Measurements from ENCODE around the gene NFE2L3.
"Not testable (repeated sequence)": the region's sequence is repeated elsewhere in the genome, so short reads cannot be mapped to it uniquely, and the experiment has no call there.

The NFE2L3 gene

DNA sequence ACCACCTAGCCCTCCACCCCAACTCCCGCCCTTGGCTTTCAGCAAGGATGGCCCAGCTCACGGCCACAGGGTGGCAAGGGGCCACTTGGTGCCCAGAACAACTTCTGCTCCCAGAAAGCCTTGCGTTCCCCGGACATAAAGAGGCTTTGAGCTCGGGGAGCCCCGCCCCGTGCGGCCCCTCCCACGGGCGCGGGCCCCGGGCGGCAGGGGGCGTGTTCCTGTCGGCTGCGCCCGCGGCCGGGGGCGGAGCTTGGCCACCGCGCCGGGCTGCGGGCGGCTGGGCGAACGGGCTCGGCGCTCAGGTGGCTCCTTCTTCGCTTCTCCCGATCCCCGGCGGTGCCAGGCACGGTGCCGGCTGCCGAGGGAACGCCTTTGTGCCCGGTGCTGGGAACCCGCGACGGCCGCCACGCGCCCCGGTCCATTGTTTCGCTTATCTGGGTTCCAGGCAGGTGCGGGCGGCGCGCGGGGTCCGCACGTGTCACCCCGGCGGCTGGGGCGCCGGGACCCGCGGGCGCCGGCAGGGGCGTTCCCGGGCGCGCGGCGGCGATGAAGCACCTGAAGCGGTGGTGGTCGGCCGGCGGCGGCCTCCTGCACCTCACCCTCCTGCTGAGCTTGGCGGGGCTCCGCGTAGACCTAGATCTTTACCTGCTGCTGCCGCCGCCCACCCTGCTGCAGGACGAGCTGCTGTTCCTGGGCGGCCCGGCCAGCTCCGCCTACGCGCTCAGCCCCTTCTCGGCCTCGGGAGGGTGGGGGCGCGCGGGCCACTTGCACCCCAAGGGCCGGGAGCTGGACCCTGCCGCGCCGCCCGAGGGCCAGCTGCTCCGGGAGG, at the start of gene NFE2L3:
TSS of gene NFE2L3 (plus strand) at position 246 of the 829 bp plus-strand sequence. CDS start at position 547, 301 bp downstream.
- DNase-seq (ENCODE audit: low spot score) (no peak), FAIRE-seq (no peak)

DNA sequence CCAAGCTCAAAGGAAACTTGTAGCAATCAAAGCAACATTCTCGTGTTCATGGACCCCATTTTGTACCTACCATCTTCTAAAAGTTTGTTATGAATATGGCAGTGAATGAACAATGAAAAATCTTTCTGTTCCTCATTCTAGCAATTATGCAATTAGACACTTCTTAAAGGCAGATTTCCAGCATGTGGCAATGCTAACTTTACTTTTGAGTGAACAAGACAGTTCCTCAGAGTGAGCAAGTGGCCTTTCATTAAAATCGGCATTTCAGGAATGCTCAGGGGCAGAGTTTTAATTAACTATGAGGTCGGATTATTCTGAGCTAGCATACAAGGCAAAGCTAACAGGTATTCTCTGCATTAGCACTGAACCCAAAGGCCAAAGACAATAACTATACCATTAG, 48.4 kb upstream of the NFE2L3 start:
- FAIRE-seq (peak; percentile 17), DNase-seq (ENCODE audit: low spot score) (no peak)

GRCh38 chr7:26105236-26105635, 46.8 kb upstream of the NFE2L3 start:
- FAIRE-seq (peak; percentile 44), DNase-seq (ENCODE audit: low spot score) (no peak)

- no peak for DNase-seq (ENCODE audit: low spot score)
- no peak for FAIRE-seq
These were observed 46.1 kb upstream of the NFE2L3 start for GRCh38 chr7:26105931-26106330.

GRCh38 chr7:26112203-26112740, 39.7 kb upstream of the NFE2L3 start:
- no peak for FAIRE-seq
- DNase-seq (ENCODE audit: low spot score), result no peak

- FAIRE-seq (no peak), DNase-seq (ENCODE audit: low spot score) (no peak)
These were observed 36.3 kb upstream of the NFE2L3 start for GRCh38 chr7:26115650-26116049.

DNA sequence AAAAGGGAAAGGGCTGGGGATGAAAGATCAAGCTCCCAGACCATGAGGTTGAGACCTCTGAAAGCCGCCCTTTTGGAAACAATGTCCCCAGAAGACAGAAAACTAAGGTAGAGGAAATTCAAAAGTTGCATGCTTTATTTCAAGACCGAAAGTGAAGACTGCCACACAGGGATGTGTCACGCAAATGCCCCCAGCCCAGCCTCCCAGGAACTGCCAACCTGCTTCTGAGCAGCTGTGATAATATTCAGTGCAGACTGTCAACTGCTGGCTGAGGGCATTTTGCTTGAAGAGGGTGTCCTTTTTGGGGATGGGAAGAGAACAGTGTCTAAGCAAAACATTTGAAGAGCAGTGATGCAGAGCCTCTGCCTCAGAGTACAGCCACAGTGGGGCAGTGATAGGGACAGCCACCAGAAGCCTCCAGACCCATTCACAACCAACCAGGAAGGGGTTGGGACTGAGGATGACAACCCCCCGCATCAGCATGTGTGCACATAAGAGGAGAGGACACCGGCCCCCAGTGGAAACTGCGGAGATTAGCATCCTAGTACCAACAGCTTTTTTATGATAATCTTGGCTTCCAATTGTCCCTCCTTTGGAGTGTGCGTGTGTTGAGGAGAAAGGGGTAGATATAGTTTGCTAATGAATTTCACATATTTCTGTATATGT, 34.7 kb upstream of the NFE2L3 start:
- DNase-seq (ENCODE audit: low spot score) (no peak), FAIRE-seq (peak; percentile 46)

DNA sequence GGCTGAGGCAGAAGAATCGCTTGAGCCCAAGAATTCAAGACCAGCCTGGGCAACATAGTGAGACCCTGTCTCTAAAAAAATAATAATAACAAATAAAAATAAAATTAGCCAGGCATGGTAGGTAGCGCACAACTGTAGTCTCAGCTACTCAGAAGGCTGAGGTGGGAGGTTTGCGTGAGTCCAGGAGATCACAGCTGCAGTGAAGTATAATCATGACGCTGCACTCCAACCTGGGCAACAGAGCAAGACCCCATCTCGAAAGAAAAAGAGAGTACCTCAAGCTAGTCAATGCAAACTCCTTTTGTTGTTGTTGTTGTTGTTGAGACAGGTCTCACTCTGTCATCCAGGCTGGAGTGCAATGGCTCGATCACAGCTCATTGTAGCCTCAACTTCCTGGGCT, 34.0 kb upstream of the NFE2L3 start:
- no peak for FAIRE-seq

DNA sequence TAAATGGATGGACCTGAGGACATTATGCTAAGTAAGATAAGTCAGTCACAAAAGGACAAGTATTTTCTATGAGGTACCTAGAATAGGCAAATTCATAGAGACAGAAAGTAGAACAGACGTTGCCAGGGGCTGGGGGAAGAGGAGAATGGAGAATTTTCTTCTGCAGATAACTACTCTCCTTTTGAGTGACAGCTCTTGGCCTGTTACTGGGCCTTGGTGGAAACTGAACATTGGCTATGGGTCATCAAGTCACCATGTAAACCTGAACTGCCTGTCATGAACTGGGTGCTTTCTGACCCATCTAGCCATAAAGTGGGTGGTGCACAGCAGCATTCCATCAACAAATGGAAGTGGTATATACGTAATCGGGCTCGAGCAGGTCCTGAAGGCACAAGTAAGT, 29.3 kb upstream of the NFE2L3 start:
- FAIRE-seq (no peak), DNase-seq (ENCODE audit: low spot score) (no peak)

More for the DNA sequence above, 34.0 kb upstream of the NFE2L3 start:
- no peak for DNase-seq (ENCODE audit: low spot score)

DNA sequence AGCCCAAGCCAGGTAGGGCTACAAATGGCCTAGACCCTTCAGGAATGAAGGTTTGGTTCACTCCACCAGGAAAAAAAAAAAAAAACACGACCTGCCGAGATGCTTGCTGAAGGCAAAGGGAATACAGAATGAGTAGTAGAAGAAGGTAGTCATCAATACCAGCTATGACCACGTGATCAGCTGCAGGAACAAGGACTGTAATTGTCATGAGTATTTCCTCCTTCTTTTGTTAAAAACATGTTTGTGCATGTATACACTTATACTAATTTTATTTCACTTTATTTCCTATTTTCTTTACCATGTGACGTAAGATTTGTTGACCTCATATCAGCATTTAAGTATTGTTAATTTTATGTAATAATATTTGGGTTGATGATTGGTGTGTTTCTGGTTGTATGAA, 27.2 kb upstream of the NFE2L3 start:
- FAIRE-seq, result not testable (repeated sequence)

DNA sequence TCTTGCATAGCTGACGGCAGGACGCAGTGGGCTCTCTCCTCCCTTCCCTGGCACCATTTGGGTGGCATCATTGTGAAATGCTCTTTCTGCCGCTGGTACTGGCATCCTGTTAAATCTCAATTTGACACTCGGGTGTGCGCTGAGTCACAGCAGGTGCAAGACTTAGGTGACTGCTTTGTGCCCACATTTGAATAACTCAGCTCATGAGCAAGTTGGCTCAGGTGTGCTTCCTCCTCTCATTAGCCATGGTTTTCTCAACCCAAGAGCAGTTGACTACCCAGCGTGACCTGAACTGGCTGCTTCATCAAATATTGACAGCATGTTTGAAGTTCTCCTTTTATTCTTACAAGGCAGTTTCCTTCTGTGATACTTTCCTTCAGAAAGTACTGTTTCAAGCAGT, 24.6 kb upstream of the NFE2L3 start:
- DNase-seq (ENCODE audit: low spot score) (no peak), FAIRE-seq (no peak)

More for the DNA sequence above, 27.2 kb upstream of the NFE2L3 start:
- DNase-seq (ENCODE audit: low spot score), result not testable (repeated sequence)

DNA sequence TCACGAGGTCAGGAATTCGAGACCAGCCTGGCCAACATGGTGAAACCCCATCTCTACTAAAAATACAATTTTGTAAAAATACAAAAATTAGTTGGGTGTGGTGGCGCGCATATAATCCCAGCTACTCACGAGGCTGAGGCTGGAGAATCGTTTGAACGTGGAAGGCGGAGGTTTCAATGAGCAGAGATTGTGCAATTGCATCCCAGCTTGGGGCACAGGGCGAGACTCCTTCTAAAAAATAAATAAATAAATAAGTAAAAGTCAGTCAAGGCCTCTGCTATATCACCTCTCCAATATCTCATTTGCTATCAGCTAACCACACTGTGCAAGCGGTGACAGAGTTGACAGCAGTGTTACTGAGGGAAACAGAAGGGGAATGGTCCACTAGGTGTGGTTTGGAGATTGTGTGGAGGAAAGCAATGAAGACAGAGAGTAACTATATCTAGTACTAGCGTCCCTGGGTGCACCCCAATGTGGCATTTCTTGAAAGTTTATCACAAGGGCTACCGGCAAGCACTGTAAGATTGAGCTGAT, 20.9 kb upstream of the NFE2L3 start:
- no peak for FAIRE-seq
- DNase-seq (ENCODE audit: low spot score), result no peak

- DNase-seq (ENCODE audit: low spot score) (no peak), FAIRE-seq (no peak)
These were observed 16.9 kb upstream of the NFE2L3 start for GRCh38 chr7:26135076-26135475.

GRCh38 chr7:26135551-26135950, 16.4 kb upstream of the NFE2L3 start:
- DNase-seq (ENCODE audit: low spot score) (no peak), FAIRE-seq (no peak)

GRCh38 chr7:26136831-26137230, 15.2 kb upstream of the NFE2L3 start:
- DNase-seq (ENCODE audit: low spot score) (no peak), FAIRE-seq (no peak)

- FAIRE-seq (no peak), DNase-seq (ENCODE audit: low spot score) (no peak)
These were observed 11.6 kb upstream of the NFE2L3 start for GRCh38 chr7:26140380-26140779.

GRCh38 chr7:26141077-26141476, 10.9 kb upstream of the NFE2L3 start:
- FAIRE-seq (no peak), DNase-seq (ENCODE audit: low spot score) (no peak)

DNA sequence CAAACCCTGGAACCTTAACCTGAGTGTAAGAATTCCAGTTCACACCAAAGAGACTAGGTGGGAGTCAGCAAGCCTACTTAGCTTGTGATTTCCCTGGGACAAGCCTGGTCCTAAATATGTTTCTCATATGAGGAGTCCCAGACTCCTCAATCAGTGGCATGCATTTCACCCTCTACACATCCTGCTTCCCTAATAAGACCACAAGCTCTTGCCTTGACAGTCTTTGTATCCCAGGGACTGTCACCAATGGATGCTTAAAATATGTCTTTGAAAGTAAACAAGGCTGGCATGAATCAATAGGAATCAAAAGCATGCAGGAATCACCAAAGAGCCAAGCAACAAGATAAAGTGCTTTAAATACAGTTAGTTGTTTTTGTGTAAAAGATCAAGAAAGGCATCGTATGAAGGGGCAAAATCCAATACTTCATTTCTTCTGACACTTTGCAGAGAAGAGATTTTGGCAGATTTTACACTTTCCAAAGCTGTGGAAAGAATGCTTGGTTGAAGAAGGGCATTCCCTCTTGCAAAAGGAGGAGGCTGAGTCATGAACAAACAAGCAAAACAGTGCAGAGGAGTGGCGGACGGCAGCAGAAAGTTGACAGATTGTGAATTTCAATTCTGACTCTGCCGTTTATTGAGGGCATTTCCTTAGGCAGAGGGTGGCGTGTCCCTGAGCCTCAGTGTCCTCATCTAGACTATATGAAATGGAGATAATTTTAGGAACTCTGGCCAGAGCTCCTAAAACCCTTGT, 8.5 kb upstream of the NFE2L3 start:
- DNase-seq (ENCODE audit: low spot score), result no peak
- no peak for FAIRE-seq

DNA sequence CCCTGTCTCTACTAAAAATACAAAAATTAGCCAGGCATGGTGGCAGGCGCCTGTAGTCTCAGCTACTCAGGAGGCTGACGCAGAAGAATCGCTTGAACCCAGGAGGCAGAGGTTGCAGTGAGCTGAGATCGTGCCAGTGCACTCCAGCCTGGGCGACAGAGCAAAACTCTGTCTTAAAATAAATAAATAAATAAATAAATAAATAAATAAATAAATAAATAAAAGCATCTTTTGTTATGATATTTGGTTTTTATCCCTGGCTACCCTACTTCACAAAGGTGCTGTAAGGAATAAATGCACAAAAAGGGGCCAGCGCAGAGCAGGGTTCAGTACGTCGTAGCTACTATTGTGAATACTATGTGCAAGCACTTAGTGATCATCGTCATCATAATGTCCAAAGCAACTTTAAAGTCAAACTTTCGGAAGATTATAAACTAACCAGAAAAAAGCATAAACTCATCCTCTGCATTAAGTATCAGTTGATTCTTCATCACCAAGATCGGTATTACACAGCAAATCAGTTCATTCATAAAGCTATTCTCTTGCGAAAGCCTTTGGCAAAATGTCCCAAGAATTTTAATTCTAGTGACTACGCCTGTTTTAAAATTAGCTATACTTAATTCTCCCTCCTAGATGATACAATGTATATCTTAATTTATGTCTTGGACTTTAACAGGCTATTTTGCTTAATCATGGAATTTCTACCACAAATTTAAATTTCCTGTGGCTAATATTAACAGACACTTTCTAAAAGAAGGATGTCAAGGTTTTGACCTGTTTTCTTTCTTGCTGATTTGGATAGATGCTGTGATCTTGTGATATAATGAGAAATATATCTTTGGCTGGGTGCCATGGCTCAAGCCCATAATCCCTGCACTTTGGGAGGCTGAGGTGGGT, 7.6 kb upstream of the NFE2L3 start:
- FAIRE-seq, result no peak

DNA sequence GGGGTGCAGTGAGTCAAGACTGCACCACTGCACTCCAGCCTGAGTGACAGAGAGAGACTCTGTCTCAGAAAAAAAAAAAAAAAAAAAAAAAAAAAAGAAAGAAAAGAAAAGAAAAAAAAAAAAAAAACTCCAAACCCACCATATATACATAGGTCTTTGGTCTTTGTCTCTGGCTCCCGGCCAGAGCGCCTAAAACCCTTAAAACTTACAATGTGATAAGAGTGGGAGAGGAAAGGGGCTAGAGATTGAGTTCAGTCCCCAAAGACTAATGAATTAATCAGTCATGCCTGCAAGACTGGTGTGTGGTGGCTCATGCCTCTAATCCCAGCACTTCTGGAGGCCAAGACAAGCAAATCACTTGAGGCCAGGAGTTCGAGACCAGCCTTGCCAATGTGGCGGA, 6.8 kb upstream of the NFE2L3 start:
- FAIRE-seq, result no peak
- no peak for DNase-seq (ENCODE audit: low spot score)

More for the DNA sequence above, 7.6 kb upstream of the NFE2L3 start:
- DNase-seq (ENCODE audit: low spot score), result no peak

Data from urothelium cell line (cell line).